Measurements from ENCODE around the gene FSTL4.

FSTL4 gene

DNA sequence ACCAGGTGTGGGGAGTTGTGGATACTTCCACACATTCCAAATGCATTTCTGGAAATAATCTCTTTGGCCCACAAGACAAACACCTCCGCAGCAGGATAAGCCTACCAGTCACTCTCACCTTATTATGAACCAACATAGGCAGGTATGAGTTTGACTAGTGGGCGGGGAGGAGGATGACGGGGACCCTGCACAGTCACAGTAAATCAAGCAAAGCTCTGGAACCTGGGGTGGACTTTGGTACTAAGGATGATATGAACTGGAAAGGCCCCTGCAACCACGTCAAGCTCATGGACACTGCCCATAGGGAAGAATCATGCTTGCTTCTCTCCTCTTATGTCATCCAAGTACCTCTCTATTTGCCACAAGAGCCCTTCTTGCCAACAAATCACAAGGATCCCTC lies 301.2 kb downstream of the FSTL4 start:
- Histone ChIP-seq H3K79me2 (ENCODE audit: insufficient read depth, low read length) (no peaks in the 10 kb centered on the region), H3K27me3 (ENCODE audit: insufficient read depth, low read length) (no peaks in the 10 kb centered on the region; the same call in none of the 2 replicates), H3K4me2 (ENCODE audit: low read length) (no peak overlapping the region), H3K27ac (ENCODE audit: low read depth, low read length, poor library complexity, severe bottlenecking) (no peak overlapping the region), H3K4me3 (ENCODE audit: low read depth, low read length, poor library complexity, severe bottlenecking) (no peak overlapping the region), H4K20me1 (ENCODE audit: insufficient read depth, low read length) (no peaks in the 10 kb centered on the region), H3K9ac (ENCODE audit: low read length) (no peak overlapping the region), H3K36me3 (ENCODE audit: insufficient read depth, low read length) (no peaks in the 10 kb centered on the region), H2AFZ (ENCODE audit: low read length) (no peak overlapping the region), H3K9me2 (ENCODE audit: low read depth, low read length) (no peaks in the 10 kb centered on the region), H3K9me3 (ENCODE audit: low read length) (no peaks in the 10 kb centered on the region), H3F3A (ENCODE audit: insufficient read depth, low read length) (no peaks in the 10 kb centered on the region), H3K4me1 (ENCODE audit: insufficient read depth, low read length, severe bottlenecking) (no peaks in the 10 kb centered on the region)
- TF ChIP-seq, protein P1, sequence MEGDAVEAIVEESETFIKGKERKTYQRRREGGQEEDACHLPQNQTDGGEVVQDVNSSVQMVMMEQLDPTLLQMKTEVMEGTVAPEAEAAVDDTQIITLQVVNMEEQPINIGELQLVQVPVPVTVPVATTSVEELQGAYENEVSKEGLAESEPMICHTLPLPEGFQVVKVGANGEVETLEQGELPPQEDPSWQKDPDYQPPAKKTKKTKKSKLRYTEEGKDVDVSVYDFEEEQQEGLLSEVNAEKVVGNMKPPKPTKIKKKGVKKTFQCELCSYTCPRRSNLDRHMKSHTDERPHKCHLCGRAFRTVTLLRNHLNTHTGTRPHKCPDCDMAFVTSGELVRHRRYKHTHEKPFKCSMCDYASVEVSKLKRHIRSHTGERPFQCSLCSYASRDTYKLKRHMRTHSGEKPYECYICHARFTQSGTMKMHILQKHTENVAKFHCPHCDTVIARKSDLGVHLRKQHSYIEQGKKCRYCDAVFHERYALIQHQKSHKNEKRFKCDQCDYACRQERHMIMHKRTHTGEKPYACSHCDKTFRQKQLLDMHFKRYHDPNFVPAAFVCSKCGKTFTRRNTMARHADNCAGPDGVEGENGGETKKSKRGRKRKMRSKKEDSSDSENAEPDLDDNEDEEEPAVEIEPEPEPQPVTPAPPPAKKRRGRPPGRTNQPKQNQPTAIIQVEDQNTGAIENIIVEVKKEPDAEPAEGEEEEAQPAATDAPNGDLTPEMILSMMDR (IDR thresholded peaks at IDR 0.05; ENCODE audit: low read length), result no peak
- no peak for TF ChIP-seq EZH2 (IDR thresholded peaks at IDR 0.05; ENCODE audit: borderline replicate concordance, low read length)

- no peaks in the 10 kb centered on the region; the same call in none of the 2 replicates for H3K27me3 ChIP-seq (ENCODE audit: insufficient read depth, low read length)
- H3K36me3 ChIP-seq (ENCODE audit: insufficient read depth, low read length), result no peaks in the 10 kb centered on the region
- no peak overlapping the region for H3K27ac ChIP-seq (ENCODE audit: low read depth, low read length, poor library complexity, severe bottlenecking)
- H3K9ac ChIP-seq (ENCODE audit: low read length), result no peak overlapping the region
- H3K4me2 ChIP-seq (ENCODE audit: low read length), result no peak overlapping the region
- no peaks in the 10 kb centered on the region for H3K9me2 ChIP-seq (ENCODE audit: low read depth, low read length)
- no peak overlapping the region for H3K4me3 ChIP-seq (ENCODE audit: low read depth, low read length, poor library complexity, severe bottlenecking)
- H3K4me1 ChIP-seq (ENCODE audit: insufficient read depth, low read length, severe bottlenecking), result no peaks in the 10 kb centered on the region
- no peaks in the 10 kb centered on the region for H3K79me2 ChIP-seq (ENCODE audit: insufficient read depth, low read length)
- TF ChIP-seq, protein P1 (IDR thresholded peaks at IDR 0.05; ENCODE audit: low read length), result no peak
- no peak for TF ChIP-seq EZH2 (IDR thresholded peaks at IDR 0.05; ENCODE audit: borderline replicate concordance, low read length)
- H4K20me1 ChIP-seq (ENCODE audit: insufficient read depth, low read length), result no peaks in the 10 kb centered on the region
- no peak overlapping the region for H2AFZ ChIP-seq (ENCODE audit: low read length)
- no peaks in the 10 kb centered on the region for H3F3A ChIP-seq (ENCODE audit: insufficient read depth, low read length)
- no peaks in the 10 kb centered on the region for H3K9me3 ChIP-seq (ENCODE audit: low read length)
Observed at GRCh38 chr5:133309984-133310621, 302.2 kb downstream of the FSTL4 start.

- Histone ChIP-seq H3F3A (ENCODE audit: insufficient read depth, low read length) (no peaks in the 10 kb centered on the region), H3K36me3 (ENCODE audit: insufficient read depth, low read length) (no peaks in the 10 kb centered on the region), H3K79me2 (ENCODE audit: insufficient read depth, low read length) (no peaks in the 10 kb centered on the region), H3K27me3 (ENCODE audit: insufficient read depth, low read length) (peaks cover 4% of the 10 kb centered on the region; the same call in 1 of the 2 replicates), H3K4me2 (ENCODE audit: low read length) (no peak overlapping the region), H3K27ac (ENCODE audit: low read depth, low read length, poor library complexity, severe bottlenecking) (no peak overlapping the region), H3K4me1 (ENCODE audit: insufficient read depth, low read length, severe bottlenecking) (no peaks in the 10 kb centered on the region), H3K9ac (ENCODE audit: low read length) (no peak overlapping the region), H3K4me3 (ENCODE audit: low read depth, low read length, poor library complexity, severe bottlenecking) (no peak overlapping the region), H2AFZ (ENCODE audit: low read length) (no peak overlapping the region), H3K9me2 (ENCODE audit: low read depth, low read length) (no peaks in the 10 kb centered on the region), H4K20me1 (ENCODE audit: insufficient read depth, low read length) (no peaks in the 10 kb centered on the region), H3K9me3 (ENCODE audit: low read length) (no peaks in the 10 kb centered on the region)
- TF ChIP-seq, protein P1 (IDR thresholded peaks at IDR 0.05; ENCODE audit: low read length), result no peak
Observed at GRCh38 chr5:133309166-133309795, 303.1 kb downstream of the FSTL4 start.
